SK-N-SH treated with all-trans-retinoic acid at 6 μM for 48 hours (cell line): Measurements from ENCODE around the gene GON4L.

Experiments
- BACH2 ChIP-seq: fragments of 250-450 bp; sonication (Bioruptor Pico); IDR thresholded peaks from 2 replicates; pipeline ENCODE4 v1.9.0; 2021; ENCODE audit warnings: mild to moderate bottlenecking, borderline replicate concordance
- CSDC2 ChIP-seq: fragments of 250-450 bp; sonication (Bioruptor Pico); IDR thresholded peaks from 2 replicates; pipeline ENCODE4 v1.5.0; 2020; ENCODE audit warnings: mild to moderate bottlenecking, moderate library complexity
- ESRRG ChIP-seq: fragments of 250-450 bp; sonication (Bioruptor Pico); IDR thresholded peaks from 2 replicates; pipeline ENCODE4 v1.6.1; 2021; ENCODE audit warnings: mild to moderate bottlenecking
- ISL1 ChIP-seq: fragments of 250-450 bp; sonication (Bioruptor Pico); IDR thresholded peaks from 2 replicates; pipeline ENCODE4 v2.1.2; 2022; ENCODE audit warnings: mild to moderate bottlenecking, moderate library complexity
- PATZ1 ChIP-seq: fragments of 250-450 bp; sonication (Bioruptor Pico); IDR thresholded peaks from 2 replicates; pipeline ENCODE4 v1.8.0; 2020; ENCODE audit warnings: mild to moderate bottlenecking, moderate library complexity, borderline replicate concordance
- POU6F1 ChIP-seq: fragments of 250-450 bp; sonication (Bioruptor Pico); IDR thresholded peaks from 2 replicates; pipeline ENCODE4 v1.8.0; 2021; ENCODE audit warnings: low read depth, mild to moderate bottlenecking, moderate library complexity, borderline replicate concordance
- PPARA ChIP-seq: fragments of 250-450 bp; sonication (Bioruptor Pico); IDR thresholded peaks from 2 replicates; pipeline ENCODE4 v1.5.0; 2020; ENCODE audit warnings: mild to moderate bottlenecking, borderline replicate concordance
- TCF4 ChIP-seq: fragments of 250-450 bp; sonication (Bioruptor Pico); IDR thresholded peaks from 2 replicates; pipeline ENCODE4 v1.8.0; 2021; ENCODE audit warnings: mild to moderate bottlenecking, moderate library complexity, borderline replicate concordance
- TOX ChIP-seq: fragments of 250-450 bp; sonication (Bioruptor Pico); IDR thresholded peaks from 2 replicates; pipeline ENCODE4 v1.8.0; 2021; ENCODE audit warnings: mild to moderate bottlenecking, moderate library complexity, borderline replicate concordance
- ZC3H10 ChIP-seq: fragments of 250-450 bp; sonication (Bioruptor Pico); IDR thresholded peaks from 2 replicates; pipeline ENCODE4 v1.5.1; 2021; ENCODE audit warnings: mild to moderate bottlenecking, moderate library complexity
- ZFP3 ChIP-seq: fragments of 250-450 bp; sonication (Bioruptor Pico); IDR thresholded peaks from 2 replicates; pipeline ENCODE4 v1.5.0; 2020; ENCODE audit warnings: mild to moderate bottlenecking, moderate library complexity
- ZFP30 ChIP-seq: fragments of 450-650 bp; formaldehyde crosslinking; IDR thresholded peaks from 2 replicates; pipeline ENCODE4 v1.5.0; 2022; ENCODE audit warnings: mild to moderate bottlenecking, moderate library complexity
- ZNF565 ChIP-seq: fragments of 450-650 bp; formaldehyde crosslinking; conservative IDR thresholded peaks from 2 replicates; pipeline ENCODE4 v1.5.0; 2020; ENCODE audit warnings: low read depth, mild to moderate bottlenecking, moderate library complexity
- TF ChIP-seq, protein P1 (sequence below): fragments of 250-450 bp; sonication (Bioruptor Pico); IDR thresholded peaks from 2 replicates; pipeline ENCODE4 v1.5.1; 2021; ENCODE audit warnings: mild to moderate bottlenecking, moderate library complexity

- TF ChIP-seq PATZ1 (no peak), CSDC2 (CRISPR knock-in tag) (no peak), ZC3H10 (CRISPR knock-in tag) (no peak), POU6F1 (CRISPR knock-in tag) (no peak), PPARA (CRISPR knock-in tag) (no peak), ISL1 (CRISPR knock-in tag) (no peak), BACH2 (CRISPR knock-in tag) (no peak), TCF4 (no peak), ESRRG (CRISPR knock-in tag) (no peak), ZFP30 (CRISPR knock-in tag) (no peak), ZFP3 (CRISPR knock-in tag) (no peak), TOX (CRISPR knock-in tag) (no peak), ZNF565 (no peak)
- TF ChIP-seq, protein P1, sequence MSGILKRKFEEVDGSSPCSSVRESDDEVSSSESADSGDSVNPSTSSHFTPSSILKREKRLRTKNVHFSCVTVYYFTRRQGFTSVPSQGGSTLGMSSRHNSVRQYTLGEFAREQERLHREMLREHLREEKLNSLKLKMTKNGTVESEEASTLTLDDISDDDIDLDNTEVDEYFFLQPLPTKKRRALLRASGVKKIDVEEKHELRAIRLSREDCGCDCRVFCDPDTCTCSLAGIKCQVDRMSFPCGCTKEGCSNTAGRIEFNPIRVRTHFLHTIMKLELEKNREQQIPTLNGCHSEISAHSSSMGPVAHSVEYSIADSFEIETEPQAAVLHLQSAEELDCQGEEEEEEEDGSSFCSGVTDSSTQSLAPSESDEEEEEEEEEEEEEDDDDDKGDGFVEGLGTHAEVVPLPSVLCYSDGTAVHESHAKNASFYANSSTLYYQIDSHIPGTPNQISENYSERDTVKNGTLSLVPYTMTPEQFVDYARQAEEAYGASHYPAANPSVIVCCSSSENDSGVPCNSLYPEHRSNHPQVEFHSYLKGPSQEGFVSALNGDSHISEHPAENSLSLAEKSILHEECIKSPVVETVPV (CRISPR knock-in tag), result no peak
Measured at GRCh38 chr1:155898888-155899287, 41.9 kb upstream of the GON4L start.
